Endothelial cell of umbilical vein (primary cell): ENCODE results near the gene HIVEP3. TPM values are rescaled to one million over a fixed set of nuclear protein-coding genes. Genes with fewer than 3 reads are reported as not detected.

ENCODE experiments used
- BruUV-seq: library from RNA; stranded (reverse); fragments of 400-500 nt; replicated peaks from 2 replicates; lab custom pipeline; 2021; lab: Mats Ljungman, UMichigan
- CTCF ChIA-PET: fragments of 300-600, 350-600 bp; sonication (Branson Sonifier 250); formaldehyde crosslinking; loops from one replicate; lab custom pipeline; 2021; ENCODE audit warnings: antibody characterized with exemption, inconsistent platforms; lab: Charles Lee
- POLR2A ChIA-PET: fragments of 300-600, 350-600 bp; sonication (Branson Sonifier 250); formaldehyde crosslinking; loops from one replicate; lab custom pipeline; 2021; ENCODE audit warnings: antibody characterized with exemption, inconsistent platforms; lab: Charles Lee
- DNase-seq: peaks from one replicate; pipeline ENCODE4 v3.0.0-alpha.2; 2011; ENCODE audit warnings: low read depth, low spot score
- FAIRE-seq: peaks from 2 replicates; lab custom pipeline; 2011; peaks lifted over from hg19 to GRCh38; lab: Jason Lieb, UNC
- H2AFZ ChIP-seq: 2 replicates; pipeline ENCODE4 v1.6.0; 2012; ENCODE audit warnings: low read depth, low read length, control low read depth, inconsistent platforms
- H3K27ac ChIP-seq: 2 replicates; pipeline ENCODE4 v1.5.1; 2011; ENCODE audit warnings: low read depth, mild to moderate bottlenecking, control low read depth, low read length, moderate library complexity; ENCODE audit not compliant: insufficient read depth
- H3K27me3 ChIP-seq, 2 experiments: 2 replicates each; pipeline versions ENCODE4 v1.6.0 to v1.6.1; 2011; ENCODE audit warnings: low read length in 2 of 2, mixed read lengths in 1 of 2; ENCODE audit not compliant: control insufficient read depth in 2 of 2, insufficient read depth in 2 of 2
- H3K36me3 ChIP-seq, 2 experiments: 2 replicates in 1 of 2; 3 replicates in 1 of 2; pipeline ENCODE4 v1.5.1; 2011; ENCODE audit warnings: low read length in 2 of 2, mild to moderate bottlenecking in 1 of 2, moderate library complexity in 1 of 2; ENCODE audit not compliant: control insufficient read depth in 2 of 2, insufficient read depth in 2 of 2; ENCODE audit errors: extremely low read depth in 1 of 2
- H3K4me1 ChIP-seq: 3 replicates; pipeline ENCODE4 v1.5.1; 2011; ENCODE audit warnings: mild to moderate bottlenecking, low read length; ENCODE audit not compliant: control insufficient read depth, insufficient read depth; ENCODE audit errors: extremely low read depth
- H3K4me2 ChIP-seq: 2 replicates; pipeline ENCODE4 v1.6.1; 2011; ENCODE audit warnings: low read length, control low read depth, mixed read lengths; ENCODE audit not compliant: insufficient read depth
- H3K4me3 ChIP-seq, 3 experiments: fragments of 200-600 bp in 1 of 3; sonication (generic), shearing (Covaris generic) in 1 of 3; replicated peaks in 1 of 3; 2 replicates each; pipeline ENCODE4 v1.5.1; 2011 to 2016; ENCODE audit warnings: control low read depth in 3 of 3, low read length in 3 of 3, mild to moderate bottlenecking in 2 of 3, inconsistent platforms in 1 of 3, low read depth in 1 of 3, moderate library complexity in 1 of 3; ENCODE audit not compliant: insufficient read depth in 1 of 3
- H3K79me2 ChIP-seq: 2 replicates; pipeline ENCODE4 v1.6.0; 2012; ENCODE audit warnings: low read length, inconsistent platforms; ENCODE audit not compliant: control insufficient read depth, insufficient read depth
- H3K9ac ChIP-seq: replicated peaks from 2 replicates; pipeline ENCODE3; 2011; ENCODE audit warnings: low read length, control low read depth; ENCODE audit not compliant: insufficient read depth; ENCODE audit errors: extremely low read depth
- H3K9me1 ChIP-seq: replicated peaks from 3 replicates; pipeline ENCODE4 v1.6.0; 2011; ENCODE audit warnings: mild to moderate bottlenecking, low read length; ENCODE audit not compliant: control insufficient read depth, insufficient read depth; ENCODE audit errors: extremely low read depth
- H3K9me3 ChIP-seq: replicated peaks from 2 replicates; pipeline ENCODE4 v1.5.1; 2012; ENCODE audit warnings: low read length, inconsistent platforms; ENCODE audit not compliant: control insufficient read depth, insufficient read depth
- H4K20me1 ChIP-seq: replicated peaks from 2 replicates; pipeline ENCODE3; 2011; ENCODE audit warnings: mild to moderate bottlenecking, low read length; ENCODE audit not compliant: control insufficient read depth, insufficient read depth; ENCODE audit errors: extremely low read depth
- EZH2 ChIP-seq: IDR thresholded peaks from 2 replicates; pipeline ENCODE4 v1.6.1; 2012; ENCODE audit warnings: borderline replicate concordance, low read depth, mild to moderate bottlenecking, moderate library complexity, low read length, inconsistent platforms; ENCODE audit not compliant: severe bottlenecking
- FOS ChIP-seq: IDR thresholded peaks from 2 replicates; pipeline ENCODE4 v1.6.1; 2011; ENCODE audit warnings: mild to moderate bottlenecking, low read length, moderate library complexity, borderline replicate concordance; ENCODE audit not compliant: insufficient read depth
- GATA2 ChIP-seq: IDR thresholded peaks from 2 replicates; pipeline ENCODE4 v1.7.0; 2011; ENCODE audit warnings: low read depth, mild to moderate bottlenecking, moderate library complexity, mixed read lengths, low read length; ENCODE audit not compliant: insufficient read length, insufficient read depth
- JUN ChIP-seq: IDR thresholded peaks from 2 replicates; pipeline ENCODE4 v1.6.1; 2011; ENCODE audit warnings: borderline replicate concordance, low read depth; ENCODE audit not compliant: insufficient read length, insufficient read depth
- MYC ChIP-seq: IDR thresholded peaks from one replicate; pipeline ENCODE4 v1.6.1; 2011; ENCODE audit warnings: mild to moderate bottlenecking, low read depth, low read length
- POLR2A ChIP-seq: IDR thresholded peaks from 2 replicates; pipeline ENCODE4 v1.6.1; 2012; ENCODE audit warnings: low read depth, mild to moderate bottlenecking, control low read depth, low read length
- POLR2AphosphoS5 ChIP-seq: IDR thresholded peaks from 2 replicates; pipeline ENCODE4 v1.6.1; 2012; ENCODE audit warnings: low read depth, mild to moderate bottlenecking, control low read depth, low read length, moderate library complexity; ENCODE audit not compliant: insufficient read depth
- dilution Hi-C: fragments of 300-500 bp; cut with MboI; formaldehyde crosslinking; loops from one replicate; pipeline ENCODE4 v1.15.0; 2019; ENCODE audit warnings: low sequenced_read_pairs; ENCODE audit not compliant: extremely low pct_ligation_motif_present
- intact Hi-C: fragments of 100-400 bp; cut with micrococcal nuclease; formaldehyde crosslinking; loops from one replicate; pipeline ENCODE4 v1.10.0; 2022
- polyA plus RNA-seq, 4 experiments: library from polyadenylated mRNA; depleted of rRNA in 3 of 4; stranded (reverse) in 3 of 4; unstranded in 1 of 4; fragments of >200 nt; gene quantifications; 2 replicates each; pipeline versions ENCODE4 v1.2.1 to v1.2.3, GENCODE V29; 2011 to 2012; ENCODE audit warnings: missing spikeins in 1 of 4
- total RNA-seq: library from RNA; stranded (reverse); gene quantifications from 2 replicates; pipeline ENCODE4 v1.2.3, GENCODE V29; 2021
- TF ChIP-seq, protein P1 (sequence below), 2 donors: IDR thresholded peaks; 1 replicate in 1 of 2; 2 replicates in 1 of 2; pipeline ENCODE4 v1.5.1; 2011; ENCODE audit warnings: low read length in 2 of 2, mild to moderate bottlenecking in 2 of 2, moderate library complexity in 2 of 2, control low read depth in 1 of 2, inconsistent platforms in 1 of 2, low read depth in 1 of 2; ENCODE audit not compliant: insufficient read depth in 1 of 2; ENCODE audit errors: extremely low read depth in 1 of 2
- TF ChIP-seq, protein P2 (sequence below): IDR thresholded peaks from 2 replicates; pipeline ENCODE4 v1.6.1; 2011; ENCODE audit not compliant: insufficient read depth, insufficient read length

The HIVEP3 gene
- total and polyA plus RNA-seq, 2 donors (not counting 3 experiments of a cell fraction or from before 2014, with no cell fraction given) = 3.4 to 4.0 TPM

DNA sequence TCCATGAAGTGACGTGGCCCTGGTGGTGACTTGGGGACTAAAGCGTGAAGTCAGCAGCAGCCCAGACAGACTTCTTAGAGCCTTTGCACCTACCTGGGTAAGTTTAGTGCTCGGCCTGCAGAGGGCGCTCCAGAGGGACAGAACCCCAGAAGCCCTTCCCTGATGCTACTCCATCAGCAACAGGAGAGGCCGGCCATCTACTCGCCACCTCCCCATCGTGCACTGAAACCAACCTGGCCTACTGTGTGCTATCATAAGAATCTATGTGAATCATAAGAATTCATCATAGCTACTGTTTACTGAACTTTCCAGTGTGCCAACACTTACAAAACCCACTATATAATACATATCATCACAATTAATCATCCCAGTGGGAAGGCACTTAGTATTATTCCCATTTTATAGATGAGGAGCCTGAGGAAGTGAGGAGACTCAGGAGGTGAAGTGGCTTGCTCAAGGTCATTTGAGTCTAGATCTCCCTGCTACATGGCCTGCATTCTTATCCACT, 426.3 kb downstream of the HIVEP3 start:
- Histone ChIP-seq H3K9me3 (no peaks in the 10 kb centered on the region), H3K9ac (no peak overlapping the region), H3K4me2 (no peak overlapping the region), H3K79me2 (no peaks in the 10 kb centered on the region), H2AFZ (no peak overlapping the region), H4K20me1 (no peaks in the 10 kb centered on the region), H3K27me3 (peaks cover 0 to 2% of the 10 kb centered on the region in 2 experiments), H3K9me1 (no peaks in the 10 kb centered on the region), H3K4me3 (no peak overlapping the region), H3K27ac (no peak overlapping the region), H3K4me1 (peaks cover 16% of the 10 kb centered on the region), H3K36me3 (no peaks in the 10 kb centered on the region)
- BruUV-seq = no TSS peak
- intact Hi-C loops = no loop called here
- ChIA-PET CTCF (interaction anchor here (0.8 to 4.2 kb wide), 8 partner anchors 9 to 72 kb away, joined by 3 to 33 read pairs (median 10); partner anchors contain the start of gene EDN2), POLR2A (no interaction called here)
- DNase-seq = peak; percentile 31
- TF ChIP-seq, protein P1, sequence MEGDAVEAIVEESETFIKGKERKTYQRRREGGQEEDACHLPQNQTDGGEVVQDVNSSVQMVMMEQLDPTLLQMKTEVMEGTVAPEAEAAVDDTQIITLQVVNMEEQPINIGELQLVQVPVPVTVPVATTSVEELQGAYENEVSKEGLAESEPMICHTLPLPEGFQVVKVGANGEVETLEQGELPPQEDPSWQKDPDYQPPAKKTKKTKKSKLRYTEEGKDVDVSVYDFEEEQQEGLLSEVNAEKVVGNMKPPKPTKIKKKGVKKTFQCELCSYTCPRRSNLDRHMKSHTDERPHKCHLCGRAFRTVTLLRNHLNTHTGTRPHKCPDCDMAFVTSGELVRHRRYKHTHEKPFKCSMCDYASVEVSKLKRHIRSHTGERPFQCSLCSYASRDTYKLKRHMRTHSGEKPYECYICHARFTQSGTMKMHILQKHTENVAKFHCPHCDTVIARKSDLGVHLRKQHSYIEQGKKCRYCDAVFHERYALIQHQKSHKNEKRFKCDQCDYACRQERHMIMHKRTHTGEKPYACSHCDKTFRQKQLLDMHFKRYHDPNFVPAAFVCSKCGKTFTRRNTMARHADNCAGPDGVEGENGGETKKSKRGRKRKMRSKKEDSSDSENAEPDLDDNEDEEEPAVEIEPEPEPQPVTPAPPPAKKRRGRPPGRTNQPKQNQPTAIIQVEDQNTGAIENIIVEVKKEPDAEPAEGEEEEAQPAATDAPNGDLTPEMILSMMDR (IDR thresholded peaks at IDR 0.05; ENCODE audit: extremely low read depth in 1 of 2, insufficient read depth in 1 of 2, low read depth in 1 of 2, low read length in 2 of 2) = peak; percentile 72 to 76
- no peak for TF ChIP-seq MYC
- FAIRE-seq = no peak
- dilution Hi-C loops = no loop called here

DNA sequence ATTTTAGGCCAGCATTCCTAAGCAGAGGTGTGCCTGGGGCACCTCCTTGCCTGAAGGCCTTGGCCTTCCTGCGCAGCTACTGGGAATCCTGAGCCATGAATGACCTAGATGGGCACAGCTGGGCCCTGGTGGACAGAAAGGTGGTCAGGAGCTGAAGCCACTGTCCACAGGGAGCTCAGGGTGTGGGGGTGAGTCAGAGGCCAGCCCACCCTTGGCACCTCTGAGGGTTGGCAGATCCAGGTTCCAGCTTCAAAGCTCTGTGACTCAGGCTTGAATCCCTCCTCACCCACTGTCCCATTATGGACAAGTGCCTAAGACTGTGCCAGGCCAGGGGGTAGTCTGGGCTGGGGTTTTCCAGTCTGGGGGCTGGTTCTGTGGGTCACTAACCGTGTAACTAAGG, 427.8 kb downstream of the HIVEP3 start:
- intact Hi-C loops = no loop called here
- dilution Hi-C loops = no loop called here
- H3K27ac ChIP-seq = no peak overlapping the region
- peaks cover 16% of the 10 kb centered on the region for H3K4me1 ChIP-seq
- H3K27me3 ChIP-seq = peaks cover 0 to 4% of the 10 kb centered on the region in 2 experiments
- H3K4me3 ChIP-seq = no peak overlapping the region
- FAIRE-seq (no peak), DNase-seq (no peak)
- no peak overlapping the region for H3K4me2 ChIP-seq
- TF ChIP-seq JUN = no peak
- TF ChIP-seq POLR2AphosphoS5 = no peak
- no peak for TF ChIP-seq POLR2A
- TF ChIP-seq GATA2 = no peak
- TF ChIP-seq MYC = no peak
- TF ChIP-seq FOS = no peak
- TF ChIP-seq, protein P1 (IDR thresholded peaks at IDR 0.05; ENCODE audit: extremely low read depth in 1 of 2, insufficient read depth in 1 of 2, low read depth in 1 of 2, low read length in 2 of 2) = no peak
- TF ChIP-seq EZH2 = no peak
- TF ChIP-seq, protein P2, sequence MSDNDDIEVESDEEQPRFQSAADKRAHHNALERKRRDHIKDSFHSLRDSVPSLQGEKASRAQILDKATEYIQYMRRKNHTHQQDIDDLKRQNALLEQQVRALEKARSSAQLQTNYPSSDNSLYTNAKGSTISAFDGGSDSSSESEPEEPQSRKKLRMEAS = no peak
- no peaks in the 10 kb centered on the region for H3K9me3 ChIP-seq
- BruUV-seq = no TSS peak
- no peaks in the 10 kb centered on the region for H4K20me1 ChIP-seq
- H3K9ac ChIP-seq = no peak overlapping the region
- H3K36me3 ChIP-seq = no peaks in the 10 kb centered on the region
- H2AFZ ChIP-seq = no peak overlapping the region
- POLR2A ChIA-PET = no interaction called here
- H3K79me2 ChIP-seq = no peaks in the 10 kb centered on the region
- H3K9me1 ChIP-seq = no peaks in the 10 kb centered on the region
- CTCF ChIA-PET = interaction anchor here (0.9 to 4.2 kb wide), 4 partner anchors 9 to 57 kb away, joined by 3 to 33 read pairs (median 10); no protein-coding TSS in a partner anchor
